HT-29 (cell line): Measurements from ENCODE around the gene ZBTB17. TPM values are rescaled to one million over a fixed set of nuclear protein-coding genes. Genes with fewer than 3 reads are reported as not detected.

Source experiments
- DNase-seq: peaks from one replicate; pipeline ENCODE4 v3.0.0-alpha.2; 2015; ENCODE audit warnings: low spot score
- total RNA-seq: library from RNA; depleted of rRNA; stranded (reverse); fragments of >200 nt; shearing (Covaris generic); gene quantifications from 2 replicates; pipeline ENCODE4 v1.2.3, GENCODE V29; 2014

ZBTB17 gene
- total RNA-seq, 1 experiment from 2014 or later = 44.1 TPM

DNA sequence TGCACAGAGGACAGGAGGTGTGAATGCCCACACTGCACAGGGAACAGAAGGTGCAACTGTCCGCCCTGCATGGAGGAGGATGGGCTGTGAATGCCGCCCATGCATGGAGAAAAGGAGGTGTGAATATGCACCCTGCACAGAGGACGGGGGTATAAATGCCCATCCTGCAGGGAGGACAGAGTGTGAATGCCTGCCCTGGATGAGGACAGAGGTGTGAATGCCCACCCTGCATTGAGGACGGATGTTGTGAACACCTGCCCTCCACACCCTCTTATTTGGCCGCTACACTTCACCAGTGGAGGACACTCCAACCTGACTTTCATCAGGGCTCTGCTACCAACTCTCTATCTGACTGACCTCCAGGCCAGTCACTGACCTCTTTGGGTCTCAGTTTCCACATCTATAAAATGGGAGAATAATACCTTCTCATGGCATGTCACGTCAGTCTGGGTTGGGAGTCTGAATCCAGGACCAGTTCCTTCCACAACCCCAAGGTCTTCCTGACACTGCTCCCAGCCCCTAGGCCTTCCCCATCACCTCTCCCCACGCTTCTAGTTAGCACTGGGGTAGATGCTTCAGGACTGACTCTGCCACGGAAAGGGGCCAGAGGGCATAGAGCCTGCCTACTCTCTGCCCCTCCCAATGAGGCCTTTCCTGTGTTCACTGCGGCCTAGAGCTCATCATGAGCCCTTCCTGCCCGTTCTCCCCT lies 28.4 kb downstream of the ZBTB17 start:
- DNase-seq = no peak

DNA sequence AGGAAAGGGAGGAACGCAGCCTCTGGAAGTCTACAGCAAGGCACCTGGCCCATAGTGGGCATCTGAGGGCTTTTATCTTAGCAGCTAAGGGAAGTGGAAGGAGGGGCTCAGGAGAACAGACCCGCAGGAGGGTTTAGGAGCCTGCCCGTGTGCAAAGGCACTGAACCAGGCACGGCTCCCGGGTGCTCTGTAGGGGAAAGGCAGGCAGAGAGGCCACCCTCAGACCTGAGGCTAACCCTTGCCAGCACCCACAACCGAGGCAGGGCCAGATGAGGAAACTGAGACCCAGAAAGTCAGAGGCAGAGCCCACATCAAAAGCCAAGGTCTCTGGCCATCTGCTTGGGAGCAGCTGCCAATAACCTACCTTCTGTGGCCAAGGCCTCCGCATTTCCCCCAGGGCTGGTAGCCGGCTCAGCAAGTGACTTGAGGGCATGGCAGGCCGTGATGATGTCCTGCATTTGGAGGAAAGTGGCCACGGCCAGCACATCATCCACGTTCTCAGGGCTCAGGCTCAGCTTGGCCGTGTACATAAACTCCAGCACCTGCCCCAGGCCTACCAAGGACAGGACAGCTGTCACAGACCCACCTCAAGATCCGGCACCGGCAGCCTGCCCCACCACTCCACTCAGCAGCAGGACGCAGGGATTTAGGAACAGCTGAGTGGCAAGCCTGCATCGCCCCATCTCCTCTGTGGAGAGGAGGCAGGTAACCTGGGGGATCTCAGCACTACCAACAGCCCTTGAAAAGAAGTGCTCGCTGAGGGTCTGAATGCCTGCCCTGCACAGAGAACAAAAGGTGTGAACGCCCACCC lies 29.1 kb downstream of the ZBTB17 start:
- no peak for DNase-seq

DNA sequence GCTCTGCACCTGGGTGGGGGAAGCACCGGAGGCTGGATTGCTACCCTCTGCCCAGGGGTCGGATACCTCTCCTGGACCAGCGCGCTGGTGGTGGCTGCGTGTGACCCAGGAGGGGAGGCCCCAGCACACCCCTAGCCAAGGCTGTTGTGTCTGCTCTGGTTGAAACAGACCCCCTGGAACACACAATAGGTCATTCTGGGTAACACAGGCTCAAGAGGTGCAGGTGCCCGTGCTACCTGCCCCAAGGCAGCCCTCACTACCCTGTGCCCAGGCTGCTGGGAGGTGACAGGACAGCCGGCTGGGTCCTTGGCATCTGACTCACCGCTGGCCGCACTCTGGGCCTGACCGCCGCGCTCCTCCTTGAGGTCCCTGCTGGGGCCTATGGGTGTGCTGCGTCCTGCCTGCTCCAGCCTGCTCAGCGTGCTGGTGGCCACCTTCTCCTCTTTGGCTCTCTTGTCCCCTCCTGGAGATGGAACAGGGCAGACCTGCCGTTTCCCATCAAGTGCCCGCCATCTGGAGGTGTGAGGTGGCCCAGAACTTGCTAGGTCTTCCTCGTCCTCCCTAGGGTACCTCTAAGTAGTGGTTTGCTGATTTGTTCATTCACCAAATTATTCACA lies 30.0 kb downstream of the ZBTB17 start:
- no peak for DNase-seq

DNA sequence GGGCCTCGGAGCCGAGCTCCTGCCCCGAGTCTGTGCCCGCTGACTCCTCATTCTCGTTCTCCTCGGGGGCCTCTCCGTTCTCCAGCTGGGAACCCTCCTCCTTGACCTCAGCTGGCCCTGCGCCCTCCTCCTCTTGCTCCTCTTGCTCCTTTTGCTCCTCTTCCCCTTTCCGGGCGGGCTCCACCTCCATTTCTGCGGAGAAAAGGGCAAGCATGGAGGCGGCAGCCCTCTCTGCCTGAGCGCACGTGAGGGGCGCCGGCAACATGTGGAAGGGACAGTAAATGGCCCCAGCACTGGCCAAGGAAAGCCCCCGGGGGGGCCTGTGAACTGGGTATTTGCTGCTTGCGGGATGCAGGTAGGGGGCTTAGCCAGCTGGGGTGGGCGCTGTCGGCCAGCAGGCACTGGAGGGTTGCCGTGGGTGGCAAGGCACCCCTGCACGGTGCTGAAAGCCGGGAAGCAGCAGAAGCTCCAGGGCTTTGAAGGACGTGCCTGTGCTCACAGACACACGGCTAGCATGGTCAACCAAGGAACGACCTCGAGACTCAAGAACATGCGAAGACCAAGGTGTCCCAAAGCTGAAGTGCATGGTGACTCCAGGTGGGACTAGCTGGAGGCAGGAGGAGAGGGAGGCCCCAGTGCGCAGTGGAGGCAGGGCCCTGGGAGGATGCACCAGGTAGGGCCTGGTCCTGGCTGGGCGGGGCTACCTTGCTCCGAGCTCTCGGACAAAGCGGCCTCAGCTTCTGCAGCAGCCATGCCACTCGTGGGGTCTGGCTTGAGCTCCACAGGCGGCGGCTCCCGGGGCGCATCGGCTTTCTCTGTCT lies 30.7 kb downstream of the ZBTB17 start:
- no peak for DNase-seq

DNA sequence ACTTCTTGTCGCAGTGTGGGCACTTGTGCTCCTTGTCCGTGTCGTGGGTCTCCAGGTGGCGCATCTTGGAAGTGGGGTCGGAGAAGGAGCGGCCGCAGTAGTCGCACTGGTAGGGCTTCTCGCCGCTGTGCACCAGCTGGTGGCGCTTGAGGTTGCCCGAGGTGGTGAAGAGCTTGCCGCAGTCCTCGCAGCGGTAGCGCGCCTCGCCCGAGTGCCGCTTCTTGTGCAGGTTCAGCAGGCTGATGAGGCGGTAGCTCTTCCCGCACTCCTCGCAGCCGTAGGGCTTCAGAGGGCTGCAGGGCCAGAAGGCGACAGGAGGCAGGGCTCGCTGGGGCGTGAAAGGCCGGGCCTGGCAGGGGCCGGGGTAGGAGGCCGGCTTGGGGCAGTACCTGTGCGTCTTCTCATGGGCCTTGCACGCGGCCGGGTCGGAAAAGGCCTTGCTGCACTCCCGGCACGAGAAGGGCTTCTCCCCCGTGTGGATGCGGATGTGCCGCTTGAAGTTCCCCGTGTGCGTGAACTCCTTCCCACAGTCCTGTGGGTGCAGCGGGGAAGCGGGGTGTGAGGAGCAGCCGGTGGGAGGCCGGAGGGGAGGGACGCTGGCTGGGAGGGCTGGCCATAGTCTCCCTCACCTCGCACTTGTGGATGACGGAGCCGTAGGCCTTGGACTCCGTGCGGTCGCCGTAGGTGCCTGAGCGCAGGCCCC lies 31.4 kb downstream of the ZBTB17 start:
- no peak for DNase-seq

DNA sequence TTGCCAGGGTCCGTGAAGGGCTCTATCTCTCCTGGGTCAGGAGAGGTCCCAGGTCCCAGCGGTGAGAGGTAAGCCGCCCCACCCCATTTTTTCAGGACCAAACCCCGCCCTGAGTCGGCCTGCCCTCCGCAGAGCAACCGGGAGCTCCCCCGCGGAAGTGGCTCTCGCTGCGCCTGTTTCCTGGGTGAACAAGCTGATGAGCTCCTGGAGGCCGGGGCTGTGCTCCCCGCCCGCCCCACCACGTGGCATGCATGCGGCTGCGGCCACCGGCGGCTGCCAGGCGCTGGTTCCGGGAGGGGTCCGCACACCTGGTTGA lies 32.0 kb downstream of the ZBTB17 start:
- DNase-seq = no peak

DNA sequence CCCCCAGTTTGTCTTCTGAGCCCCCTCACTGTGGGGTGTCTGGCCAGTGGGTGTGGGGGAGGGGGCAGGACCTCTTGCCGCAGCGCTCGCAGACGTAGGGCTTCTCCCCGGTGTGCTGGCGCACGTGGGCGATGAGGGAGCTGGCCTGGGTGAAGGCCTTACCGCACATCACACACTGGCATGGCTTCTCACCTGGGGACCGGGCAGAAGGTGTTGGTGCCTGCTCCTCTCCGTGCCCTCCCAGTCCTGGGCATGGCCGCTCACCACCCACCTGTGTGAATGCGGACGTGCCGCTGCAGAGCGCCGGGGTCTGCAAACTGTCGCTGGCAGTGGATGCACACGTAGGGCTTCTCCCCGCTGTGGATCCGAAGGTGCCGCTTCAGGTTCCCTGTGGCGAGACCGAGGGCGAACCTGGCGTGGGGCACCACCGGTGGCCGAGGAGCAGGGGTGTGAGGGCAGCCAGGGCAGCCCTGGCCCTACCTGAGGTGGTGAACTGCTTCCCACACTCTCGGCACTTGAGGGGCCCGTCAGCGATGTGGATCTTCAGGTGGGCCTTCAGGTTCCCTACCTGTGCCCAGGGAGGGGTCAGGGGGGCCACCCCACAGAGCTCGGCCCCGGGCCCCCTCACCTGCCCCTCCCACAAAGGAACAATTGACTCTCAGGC lies 32.4 kb downstream of the ZBTB17 start:
- no peak for DNase-seq

DNA sequence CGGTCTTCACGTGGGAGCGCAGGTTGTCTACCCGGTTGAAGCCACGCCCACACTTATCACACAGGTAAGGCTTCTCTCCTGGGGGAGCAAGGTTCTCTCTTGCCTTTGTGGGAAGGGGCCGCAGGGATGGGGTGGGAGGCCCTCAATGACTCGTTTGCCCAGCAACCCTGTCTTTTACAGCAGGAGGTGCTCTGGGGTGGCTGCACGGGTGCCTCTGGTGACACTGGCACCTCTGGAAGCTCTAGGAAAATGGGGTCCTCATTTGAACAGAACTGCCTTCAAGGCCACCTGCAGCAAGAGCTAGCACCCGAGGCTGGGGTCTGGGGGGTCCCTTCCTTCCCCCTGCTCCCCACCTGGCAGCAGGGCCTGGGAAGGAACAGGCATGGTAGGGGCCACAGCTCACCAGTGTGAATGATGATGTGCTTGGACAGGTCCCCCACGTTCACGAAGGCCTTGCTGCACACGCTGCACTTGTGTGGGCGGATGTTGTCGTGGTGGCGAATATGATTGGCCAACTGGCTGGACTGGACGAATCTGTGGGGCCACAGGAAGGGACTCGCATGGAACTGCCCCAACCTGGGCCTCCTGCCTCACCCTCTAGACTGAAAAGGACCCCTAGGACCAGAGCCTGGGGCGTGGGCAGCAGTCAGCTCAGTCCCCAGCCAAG lies 33.1 kb downstream of the ZBTB17 start:
- no peak for DNase-seq

DNA sequence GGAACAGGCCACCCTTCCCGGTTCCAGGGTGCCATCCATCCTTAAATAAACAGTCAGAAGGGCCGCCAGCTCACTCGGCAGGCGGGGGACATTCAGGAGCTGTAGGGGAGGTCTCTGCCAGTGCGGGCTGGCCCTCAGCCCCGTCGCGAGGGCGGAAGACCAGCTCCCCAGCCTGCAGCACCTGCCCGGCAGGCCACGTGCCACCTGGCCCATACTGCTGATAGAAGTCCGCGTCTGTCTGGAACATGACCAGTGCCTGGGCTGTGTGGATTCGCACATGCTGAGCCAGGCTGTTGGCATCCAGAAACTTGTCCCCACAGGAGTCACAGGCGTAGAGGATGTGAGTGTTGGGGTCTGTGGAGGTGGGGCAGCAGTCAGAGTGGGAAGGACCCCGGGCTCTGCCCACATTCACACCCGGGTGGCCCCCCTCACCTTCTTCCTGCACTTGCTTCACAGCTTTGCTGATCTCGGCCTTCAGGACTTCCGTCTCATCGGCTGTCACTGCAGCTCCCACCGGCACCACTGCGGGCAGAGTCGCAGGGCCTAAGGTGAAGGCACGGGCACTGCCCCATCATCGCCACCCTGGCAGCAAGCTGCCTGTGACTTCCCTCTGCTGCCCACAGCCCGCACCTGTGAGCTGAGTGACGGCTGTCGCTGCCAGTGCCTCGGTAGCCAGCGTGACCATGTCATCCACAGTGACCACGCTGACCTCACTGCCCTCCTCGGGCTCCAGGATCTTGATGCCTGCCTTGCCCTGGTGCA lies 33.8 kb downstream of the ZBTB17 start:
- DNase-seq = no peak

DNA sequence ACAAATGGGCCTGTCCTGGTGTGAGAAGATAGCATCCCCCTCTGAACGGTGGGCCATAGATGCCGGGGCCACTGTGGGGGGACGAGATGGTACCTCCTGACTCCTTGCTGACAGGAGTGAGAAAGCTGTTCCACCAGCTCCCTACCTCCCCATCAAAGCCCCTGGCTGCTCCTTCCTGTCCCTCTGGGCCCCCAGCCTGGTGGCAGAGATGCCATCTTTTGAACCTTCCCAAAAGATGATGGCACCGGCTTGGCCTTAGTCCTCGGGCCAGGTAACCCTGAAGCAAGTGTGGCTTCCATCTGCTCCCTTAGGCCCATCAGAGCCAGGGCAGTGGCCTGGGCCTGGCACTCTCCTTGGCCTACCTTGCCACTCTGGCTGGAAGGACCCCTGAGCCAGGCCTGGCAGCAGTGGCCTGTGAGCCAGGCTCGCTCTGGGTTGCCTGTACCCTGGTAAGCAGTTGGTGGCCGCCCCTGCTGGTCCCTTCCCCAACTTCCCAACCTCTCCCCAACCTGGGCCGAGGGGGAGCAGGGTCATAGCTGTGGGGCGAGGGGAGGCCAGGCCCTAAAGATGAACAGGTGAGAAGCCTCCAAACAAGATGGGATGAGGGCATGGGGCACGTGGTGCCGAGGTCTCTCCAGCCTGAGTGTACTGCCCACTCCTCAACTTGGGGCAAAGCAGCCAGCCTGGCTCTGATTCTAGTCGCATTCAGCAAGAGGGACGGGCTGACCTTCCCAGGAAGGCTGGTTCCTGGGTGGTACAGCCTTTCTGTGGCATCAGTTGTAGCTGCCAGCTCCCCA lies 34.7 kb downstream of the ZBTB17 start:
- no peak for DNase-seq

DNA sequence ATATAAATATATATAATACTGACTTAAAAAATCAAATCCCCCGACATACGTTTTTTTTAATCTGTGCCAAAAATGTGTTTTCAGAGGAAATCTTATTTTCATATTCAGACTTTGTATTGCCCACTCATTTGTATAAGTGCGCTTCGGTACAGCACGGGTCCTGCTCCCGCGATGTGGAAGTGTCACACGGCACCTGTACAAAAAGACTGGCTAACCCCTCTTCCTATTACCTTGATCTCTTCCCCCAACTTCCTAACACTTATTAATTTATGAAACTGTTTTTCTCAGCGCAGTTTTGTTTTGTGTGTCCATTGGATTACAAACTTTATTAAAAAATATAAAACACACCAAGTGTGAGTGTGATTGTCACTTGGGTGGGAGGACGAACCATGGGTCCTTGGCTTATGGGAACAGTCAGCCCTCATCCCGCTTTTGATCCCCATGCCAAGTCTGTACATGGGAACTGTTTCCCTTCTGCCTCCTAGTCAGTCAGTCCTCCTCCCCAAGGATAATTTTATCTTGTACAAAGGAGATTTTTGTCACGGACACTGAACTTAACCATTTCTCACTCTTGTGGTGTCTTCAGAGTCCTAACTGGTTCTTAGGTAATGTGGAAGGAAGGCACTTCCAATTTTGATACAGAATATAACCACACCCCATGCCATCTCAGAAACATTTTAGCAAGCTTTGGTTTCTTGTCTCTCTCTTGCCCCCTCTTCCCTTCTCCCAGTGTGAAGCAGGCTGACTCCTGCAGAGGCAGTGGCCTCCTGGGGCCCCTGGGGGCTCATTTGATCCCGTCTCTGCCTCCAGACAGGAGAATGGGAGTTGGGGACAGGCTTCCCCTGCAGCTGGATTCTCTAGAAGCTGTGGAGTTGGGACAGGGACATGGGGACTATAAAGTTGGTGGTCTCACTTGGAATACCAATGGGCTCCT lies 35.5 kb downstream of the ZBTB17 start:
- DNase-seq = no peak

DNA sequence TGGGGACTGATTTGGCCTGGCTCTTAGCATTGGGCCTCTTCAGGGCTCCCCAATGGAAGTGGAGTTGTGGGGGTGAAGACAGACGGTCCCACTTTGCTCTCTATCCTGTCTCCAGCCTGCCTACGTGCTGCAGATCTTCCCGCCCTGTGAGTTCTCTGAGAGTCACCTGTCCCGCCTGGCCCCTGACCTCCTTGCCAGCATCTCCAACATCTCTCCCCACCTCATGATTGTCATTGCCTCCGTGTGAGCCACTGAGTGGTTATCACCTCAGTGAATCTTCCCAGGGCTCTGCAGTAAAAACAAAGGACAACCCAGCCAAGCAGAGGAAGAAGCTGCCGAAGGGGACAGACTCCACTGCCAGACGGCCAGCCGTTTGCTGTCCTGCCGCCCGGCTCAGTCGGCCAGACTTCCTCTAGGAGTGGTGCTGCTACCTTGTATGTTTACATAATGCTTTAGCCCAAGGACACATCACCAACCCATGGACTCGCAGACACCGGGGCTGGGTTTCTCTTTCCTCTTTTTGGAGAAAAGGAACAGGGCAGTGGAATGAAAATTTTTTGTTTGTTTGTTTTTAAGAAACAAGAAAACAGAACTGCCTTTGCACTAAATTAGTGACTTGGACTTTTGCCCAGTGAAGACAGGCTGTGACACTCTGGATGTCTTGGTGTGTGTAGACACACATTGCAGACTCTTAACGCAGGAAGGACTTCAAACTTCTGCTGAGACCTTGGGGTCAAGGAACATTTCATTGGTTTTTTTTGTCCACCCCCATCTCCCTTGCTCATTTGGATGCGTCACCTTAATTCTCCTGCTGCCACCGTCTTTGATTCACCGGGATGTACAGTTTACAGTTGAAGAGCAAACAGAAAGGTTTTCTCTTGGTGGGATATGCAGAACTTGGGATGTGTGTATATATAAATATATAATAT lies 36.5 kb downstream of the ZBTB17 start:
- no peak for DNase-seq

DNA sequence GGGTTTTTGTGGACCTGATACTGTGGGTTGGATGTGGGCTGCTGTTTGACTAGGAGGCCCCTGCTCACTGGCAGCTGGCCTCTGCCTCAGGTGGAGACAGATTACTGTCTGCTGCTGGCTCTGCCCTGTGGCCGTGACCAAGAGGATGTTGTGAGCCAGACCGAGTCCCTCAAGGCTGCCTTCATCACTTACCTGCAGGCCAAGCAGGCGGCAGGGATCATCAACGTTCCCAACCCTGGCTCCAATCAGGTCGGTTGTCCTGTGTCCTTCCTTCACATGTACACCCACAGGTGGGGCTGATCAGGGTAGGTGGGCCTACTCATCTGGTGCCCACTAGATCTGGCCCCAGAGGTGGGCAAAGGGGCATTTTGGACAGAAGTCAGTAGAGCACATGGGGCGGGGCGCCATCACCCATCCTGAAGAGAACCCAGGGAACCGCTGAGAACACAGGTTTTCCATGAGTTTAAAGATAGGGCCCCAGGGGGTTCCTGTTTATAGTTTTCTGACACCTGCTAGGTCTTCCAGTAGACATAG lies 37.2 kb downstream of the ZBTB17 start:
- DNase-seq = no peak

DNA sequence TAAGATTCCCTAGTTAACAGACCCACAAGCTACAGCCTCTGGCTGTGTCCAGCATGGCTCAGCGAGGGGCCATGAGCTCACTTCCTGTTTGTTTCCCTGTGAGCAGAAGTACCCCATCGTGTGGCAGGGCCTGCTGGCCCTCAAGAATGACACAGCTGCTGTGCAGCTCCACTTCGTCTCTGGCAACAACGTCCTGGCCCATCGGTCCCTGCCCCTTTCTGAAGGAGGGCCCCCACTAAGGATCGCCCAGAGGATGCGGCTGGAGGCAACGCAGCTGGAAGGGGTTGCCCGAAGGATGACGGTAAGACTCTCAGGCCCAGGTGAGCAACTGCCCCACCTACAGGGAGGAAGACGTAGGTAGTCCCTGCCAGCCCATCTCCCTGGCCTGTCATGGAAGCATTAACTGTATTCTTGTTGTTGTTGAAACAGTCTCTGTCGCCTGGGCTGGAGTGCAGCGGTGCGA lies 38.2 kb downstream of the ZBTB17 start:
- DNase-seq = no peak

DNA sequence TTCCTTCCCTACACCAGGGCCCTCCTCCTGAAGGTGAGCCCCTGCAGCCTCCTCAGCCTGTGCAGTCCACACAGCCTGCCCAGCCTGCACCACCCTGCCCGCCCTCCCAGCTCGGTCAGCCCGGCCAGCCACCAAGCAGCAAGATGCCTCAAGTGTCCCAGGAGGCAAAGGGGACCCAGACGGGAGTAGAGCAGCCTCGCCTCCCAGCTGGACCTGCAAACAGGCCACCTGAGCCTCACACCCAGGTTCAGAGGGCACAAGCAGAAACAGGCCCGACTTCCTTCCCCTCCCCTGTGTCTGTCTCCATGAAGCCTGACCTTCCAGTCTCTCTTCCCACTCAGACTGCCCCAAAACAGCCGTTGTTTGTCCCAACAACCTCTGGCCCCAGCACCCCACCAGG lies 38.8 kb downstream of the ZBTB17 start:
- DNase-seq = no peak

DNA sequence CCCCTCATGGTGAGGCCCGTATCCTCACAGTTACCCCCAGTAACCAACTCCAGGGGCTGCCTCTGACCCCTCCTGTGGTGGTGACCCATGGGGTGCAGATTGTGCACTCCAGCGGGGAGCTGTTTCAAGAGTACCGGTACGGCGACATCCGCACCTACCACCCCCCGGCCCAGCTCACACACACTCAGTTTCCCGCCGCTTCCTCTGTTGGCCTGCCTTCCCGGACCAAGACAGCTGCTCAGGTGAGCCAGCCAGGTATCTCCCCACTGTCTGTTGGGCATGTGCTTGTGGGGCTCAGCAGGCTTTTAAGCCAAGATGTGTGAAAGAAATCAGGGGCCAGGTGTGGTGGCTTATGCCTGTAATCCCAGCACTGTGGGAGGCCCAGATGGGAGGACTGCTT lies 39.9 kb downstream of the ZBTB17 start:
- DNase-seq = no peak
